Measurements from ENCODE around the gene CBX8. TPM values are rescaled to one million over a fixed set of nuclear protein-coding genes. Genes with fewer than 3 reads are reported as not detected.

Gene CBX8
- total and polyA plus RNA-seq, 2 of the 8 experiments (the other 6 are each of a cell fraction or from before 2014, with no cell fraction given): 0.09 to 2.1 TPM

DNA sequence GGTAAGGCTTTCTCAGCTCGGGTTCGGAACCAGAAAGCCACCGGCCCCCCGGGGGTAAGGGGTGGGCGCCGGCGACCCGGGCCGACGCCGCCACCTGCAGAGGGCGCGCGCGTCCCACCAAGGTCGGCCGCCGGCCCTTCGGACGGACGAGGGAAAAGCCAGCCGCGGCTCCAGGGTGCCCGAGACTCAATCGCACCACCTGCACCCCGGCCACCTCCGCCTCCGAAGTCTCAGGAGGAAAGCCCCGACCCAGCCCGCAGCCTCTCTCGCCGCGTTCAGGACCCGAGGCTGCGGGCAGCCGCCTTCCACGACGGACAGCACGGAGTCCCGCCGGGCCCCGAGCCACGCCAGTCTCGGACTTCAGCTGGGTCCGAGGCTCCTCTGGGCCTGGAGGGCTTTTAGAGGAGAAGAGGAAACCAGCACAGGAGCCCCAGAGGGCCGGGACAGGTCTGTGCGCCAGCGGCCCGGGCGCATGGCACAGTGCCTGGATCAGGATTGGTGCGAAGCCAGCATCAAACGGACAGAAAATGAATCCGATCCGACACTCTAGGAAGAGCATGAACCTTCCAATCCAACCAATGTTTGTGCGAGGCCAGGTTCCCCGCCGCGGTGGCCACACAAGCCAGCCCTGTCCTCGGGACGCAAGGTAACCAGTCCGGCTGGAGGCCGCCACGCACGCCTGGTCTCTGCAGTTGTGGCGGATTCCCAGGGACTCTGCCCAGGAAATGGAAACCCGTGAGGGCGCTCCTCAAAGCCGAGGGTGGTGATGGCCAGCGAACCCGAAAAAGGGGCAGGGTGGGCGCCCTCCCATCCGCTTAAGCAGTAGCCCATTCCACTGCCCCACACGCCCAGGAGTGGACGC, 6.7 kb downstream of the CBX8 start (continued):
- TF ChIP-seq RFX5 (IDR thresholded peaks at IDR 0.05; ENCODE audit: borderline replicate concordance, low read depth, low read length): no peak
- TF ChIP-seq CHD1 (IDR thresholded peaks at IDR 0.05; ENCODE audit: low read depth, low read length): no peak
- no peak for TF ChIP-seq BCL11A (IDR thresholded peaks at IDR 0.05; ENCODE audit: low read depth in 2 of 2, low read length in 2 of 2)
- TF ChIP-seq SAP30 (IDR thresholded peaks at IDR 0.05; ENCODE audit: insufficient read depth, insufficient replicate concordance, low read length): no peak
- no peak for TF ChIP-seq KDM4A (IDR thresholded peaks at IDR 0.05; ENCODE audit: low read depth, low read length, severe bottlenecking)
- no peak for TF ChIP-seq TBP (IDR thresholded peaks at IDR 0.05; ENCODE audit: low read depth, low read length)
- TF ChIP-seq RNF2 (IDR thresholded peaks at IDR 0.05; ENCODE audit: borderline replicate concordance, low read depth, low read length, missing control alignments, poor library complexity, severe bottlenecking): peak; percentile 5
- no peak for TF ChIP-seq TEAD4 (IDR thresholded peaks at IDR 0.05; ENCODE audit: low read depth, low read length)
- TF ChIP-seq CBX8 (IDR thresholded peaks at IDR 0.05; ENCODE audit: borderline replicate concordance, low read depth, low read length): no peak; the same call in 1 of the 2 replicates
- TF ChIP-seq ASH2L (IDR thresholded peaks at IDR 0.05; ENCODE audit: low read length): no peak
- peak; percentile 85 for TF ChIP-seq E2F6 (IDR thresholded peaks at IDR 0.05)
- TF ChIP-seq SP1 (IDR thresholded peaks at IDR 0.05; ENCODE audit: low read depth, low read length): no peak
- TF ChIP-seq, protein P1, sequence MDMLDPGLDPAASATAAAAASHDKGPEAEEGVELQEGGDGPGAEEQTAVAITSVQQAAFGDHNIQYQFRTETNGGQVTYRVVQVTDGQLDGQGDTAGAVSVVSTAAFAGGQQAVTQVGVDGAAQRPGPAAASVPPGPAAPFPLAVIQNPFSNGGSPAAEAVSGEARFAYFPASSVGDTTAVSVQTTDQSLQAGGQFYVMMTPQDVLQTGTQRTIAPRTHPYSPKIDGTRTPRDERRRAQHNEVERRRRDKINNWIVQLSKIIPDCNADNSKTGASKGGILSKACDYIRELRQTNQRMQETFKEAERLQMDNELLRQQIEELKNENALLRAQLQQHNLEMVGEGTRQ (IDR thresholded peaks at IDR 0.05; ENCODE audit: low read length): no peak
- TF ChIP-seq PHF8 (conservative IDR thresholded peaks at IDR 0.05; ENCODE audit: low read depth, low read length): no peak
- TF ChIP-seq GABPA (IDR thresholded peaks at IDR 0.05; ENCODE audit: borderline replicate concordance, insufficient read depth, low read length): no peak
- TF ChIP-seq SIX5 (IDR thresholded peaks at IDR 0.05; ENCODE audit: low read depth, low read length): no peak
- no peak for TF ChIP-seq CEBPB (IDR thresholded peaks at IDR 0.05; ENCODE audit: low read depth, low read length)
- no peak for TF ChIP-seq KDM1A (IDR thresholded peaks at IDR 0.05; ENCODE audit: borderline replicate concordance, low read length)
- no peak for TF ChIP-seq POU5F1 (IDR thresholded peaks at IDR 0.05; ENCODE audit: low read depth, low read length)
- no peak for TF ChIP-seq SIN3A (conservative IDR thresholded peaks at IDR 0.05 in 1 of 2, IDR thresholded peaks at IDR 0.05 in 1 of 2; ENCODE audit: low read depth in 1 of 2, low read length in 2 of 2)
- TF ChIP-seq CREB1 (IDR thresholded peaks at IDR 0.05): 0 out of 2 replicates have a peak, but pooled peaks have one; percentile 7
- TF ChIP-seq RBBP5 (IDR thresholded peaks at IDR 0.05; ENCODE audit: borderline replicate concordance, low read depth, low read length): no peak

Measured in H1 (cell line).